ENCODE measurements around the gene ASPSCR1. TPM values are rescaled to one million over a fixed set of nuclear protein-coding genes. Genes with fewer than 3 reads are reported as not detected.

Gene ASPSCR1
- total and polyA plus RNA-seq, 2 of the 13 experiments (the other 11 are each of a cell fraction or from before 2014, with no cell fraction given) = 274 to 314 TPM

DNA sequence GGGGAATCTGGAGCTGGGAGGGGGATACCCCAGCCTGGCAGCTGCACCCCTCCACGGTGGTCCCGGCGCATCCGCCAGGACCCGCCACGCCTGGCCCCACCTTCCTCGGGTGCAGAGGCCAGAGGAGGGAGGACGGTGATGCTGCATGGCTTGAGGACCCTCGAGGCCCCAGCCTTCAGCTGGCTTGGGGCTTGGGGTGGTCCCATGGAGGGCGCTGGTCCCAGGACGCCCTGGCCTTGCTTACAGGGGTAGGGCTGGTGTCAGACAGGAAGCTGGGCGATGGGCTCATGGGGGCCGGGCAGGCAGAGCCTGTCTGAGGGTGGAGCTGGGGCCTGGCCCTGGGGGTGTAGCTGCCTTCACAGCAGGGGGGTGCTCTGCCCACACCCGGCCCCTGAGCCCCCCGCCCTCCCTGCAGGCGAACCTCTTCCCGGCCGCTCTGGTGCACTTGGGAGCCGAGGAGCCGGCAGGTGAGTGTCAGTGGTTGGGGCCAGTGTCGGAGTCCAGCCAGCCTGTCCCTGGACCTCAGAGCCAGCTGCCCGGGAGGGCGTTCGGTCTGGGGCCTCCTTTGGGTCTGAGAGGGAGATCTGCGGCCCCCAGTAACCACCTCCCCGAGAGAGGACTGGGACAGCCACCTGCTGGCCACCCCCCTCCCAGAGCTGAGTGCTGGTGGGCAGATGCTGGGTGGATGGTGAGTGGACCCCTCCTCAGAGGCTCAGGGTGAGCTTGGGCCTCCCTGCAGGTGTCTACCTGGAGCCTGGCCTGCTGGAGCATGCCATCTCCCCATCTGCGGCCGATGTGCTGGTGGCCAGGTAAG lies 38.8 kb downstream of the ASPSCR1 start (continued):
- TF ChIP-seq, protein P1, sequence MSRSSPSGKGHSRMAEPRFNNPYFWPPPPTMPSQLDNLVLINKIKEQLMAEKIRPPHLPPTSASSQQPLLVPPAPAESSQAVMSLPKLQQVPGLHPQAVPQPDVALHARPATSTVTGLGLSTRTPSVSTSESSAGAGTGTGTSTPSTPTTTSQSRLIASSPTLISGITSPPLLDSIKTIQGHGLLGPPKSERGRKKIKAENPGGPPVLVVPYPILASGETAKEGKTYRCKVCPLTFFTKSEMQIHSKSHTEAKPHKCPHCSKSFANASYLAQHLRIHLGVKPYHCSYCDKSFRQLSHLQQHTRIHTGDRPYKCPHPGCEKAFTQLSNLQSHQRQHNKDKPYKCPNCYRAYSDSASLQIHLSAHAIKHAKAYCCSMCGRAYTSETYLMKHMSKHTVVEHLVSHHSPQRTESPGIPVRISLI (CRISPR knock-in tag; IDR thresholded peaks at IDR 0.05; ENCODE audit: borderline replicate concordance) = no peak
- TF ChIP-seq, protein P2, sequence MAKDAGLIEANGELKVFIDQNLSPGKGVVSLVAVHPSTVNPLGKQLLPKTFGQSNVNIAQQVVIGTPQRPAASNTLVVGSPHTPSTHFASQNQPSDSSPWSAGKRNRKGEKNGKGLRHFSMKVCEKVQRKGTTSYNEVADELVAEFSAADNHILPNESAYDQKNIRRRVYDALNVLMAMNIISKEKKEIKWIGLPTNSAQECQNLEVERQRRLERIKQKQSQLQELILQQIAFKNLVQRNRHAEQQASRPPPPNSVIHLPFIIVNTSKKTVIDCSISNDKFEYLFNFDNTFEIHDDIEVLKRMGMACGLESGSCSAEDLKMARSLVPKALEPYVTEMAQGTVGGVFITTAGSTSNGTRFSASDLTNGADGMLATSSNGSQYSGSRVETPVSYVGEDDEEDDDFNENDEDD (CRISPR knock-in tag; IDR thresholded peaks at IDR 0.05; ENCODE audit: borderline replicate concordance) = 0 out of 2 replicates have a peak, but pooled peaks have one; percentile 2
- TF ChIP-seq PCBP2 (optimal IDR thresholded peaks at IDR 0.05; ENCODE audit: low read depth, low read length, poor library complexity, severe bottlenecking) (no peak), ZSCAN20 (CRISPR knock-in tag; IDR thresholded peaks at IDR 0.05; ENCODE audit: borderline replicate concordance) (no peak), HNRNPK (IDR thresholded peaks at IDR 0.05; ENCODE audit: low read depth, low read length, poor library complexity, severe bottlenecking) (peak; percentile 9), ELF3 (CRISPR knock-in tag; IDR thresholded peaks at IDR 0.05) (no peak), ZFP36 (IDR thresholded peaks at IDR 0.05; ENCODE audit: borderline replicate concordance, low read depth, low read length, partially characterized antibody) (no peak), ZBTB2 (CRISPR knock-in tag; IDR thresholded peaks at IDR 0.05; ENCODE audit: low read depth) (no peak), HOXA7 (CRISPR knock-in tag; IDR thresholded peaks at IDR 0.05) (no peak)
- TF ChIP-seq, protein P3, sequence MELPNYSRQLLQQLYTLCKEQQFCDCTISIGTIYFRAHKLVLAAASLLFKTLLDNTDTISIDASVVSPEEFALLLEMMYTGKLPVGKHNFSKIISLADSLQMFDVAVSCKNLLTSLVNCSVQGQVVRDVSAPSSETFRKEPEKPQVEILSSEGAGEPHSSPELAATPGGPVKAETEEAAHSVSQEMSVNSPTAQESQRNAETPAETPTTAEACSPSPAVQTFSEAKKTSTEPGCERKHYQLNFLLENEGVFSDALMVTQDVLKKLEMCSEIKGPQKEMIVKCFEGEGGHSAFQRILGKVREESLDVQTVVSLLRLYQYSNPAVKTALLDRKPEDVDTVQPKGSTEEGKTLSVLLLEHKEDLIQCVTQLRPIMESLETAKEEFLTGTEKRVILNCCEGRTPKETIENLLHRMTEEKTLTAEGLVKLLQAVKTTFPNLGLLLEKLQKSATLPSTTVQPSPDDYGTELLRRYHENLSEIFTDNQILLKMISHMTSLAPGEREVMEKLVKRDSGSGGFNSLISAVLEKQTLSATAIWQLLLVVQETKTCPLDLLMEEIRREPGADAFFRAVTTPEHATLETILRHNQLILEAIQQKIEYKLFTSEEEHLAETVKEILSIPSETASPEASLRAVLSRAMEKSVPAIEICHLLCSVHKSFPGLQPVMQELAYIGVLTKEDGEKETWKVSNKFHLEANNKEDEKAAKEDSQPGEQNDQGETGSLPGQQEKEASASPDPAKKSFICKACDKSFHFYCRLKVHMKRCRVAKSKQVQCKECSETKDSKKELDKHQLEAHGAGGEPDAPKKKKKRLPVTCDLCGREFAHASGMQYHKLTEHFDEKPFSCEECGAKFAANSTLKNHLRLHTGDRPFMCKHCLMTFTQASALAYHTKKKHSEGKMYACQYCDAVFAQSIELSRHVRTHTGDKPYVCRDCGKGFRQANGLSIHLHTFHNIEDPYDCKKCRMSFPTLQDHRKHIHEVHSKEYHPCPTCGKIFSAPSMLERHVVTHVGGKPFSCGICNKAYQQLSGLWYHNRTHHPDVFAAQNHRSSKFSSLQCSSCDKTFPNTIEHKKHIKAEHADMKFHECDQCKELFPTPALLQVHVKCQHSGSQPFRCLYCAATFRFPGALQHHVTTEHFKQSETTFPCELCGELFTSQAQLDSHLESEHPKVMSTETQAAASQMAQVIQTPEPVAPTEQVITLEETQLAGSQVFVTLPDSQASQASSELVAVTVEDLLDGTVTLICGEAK (IDR thresholded peaks at IDR 0.05) = no peak
- TF ChIP-seq, protein P3 (CRISPR knock-in tag; IDR thresholded peaks at IDR 0.05) = 0 out of 2 replicates have a peak, but pooled peaks have one; percentile 0
- TF ChIP-seq, protein P4, sequence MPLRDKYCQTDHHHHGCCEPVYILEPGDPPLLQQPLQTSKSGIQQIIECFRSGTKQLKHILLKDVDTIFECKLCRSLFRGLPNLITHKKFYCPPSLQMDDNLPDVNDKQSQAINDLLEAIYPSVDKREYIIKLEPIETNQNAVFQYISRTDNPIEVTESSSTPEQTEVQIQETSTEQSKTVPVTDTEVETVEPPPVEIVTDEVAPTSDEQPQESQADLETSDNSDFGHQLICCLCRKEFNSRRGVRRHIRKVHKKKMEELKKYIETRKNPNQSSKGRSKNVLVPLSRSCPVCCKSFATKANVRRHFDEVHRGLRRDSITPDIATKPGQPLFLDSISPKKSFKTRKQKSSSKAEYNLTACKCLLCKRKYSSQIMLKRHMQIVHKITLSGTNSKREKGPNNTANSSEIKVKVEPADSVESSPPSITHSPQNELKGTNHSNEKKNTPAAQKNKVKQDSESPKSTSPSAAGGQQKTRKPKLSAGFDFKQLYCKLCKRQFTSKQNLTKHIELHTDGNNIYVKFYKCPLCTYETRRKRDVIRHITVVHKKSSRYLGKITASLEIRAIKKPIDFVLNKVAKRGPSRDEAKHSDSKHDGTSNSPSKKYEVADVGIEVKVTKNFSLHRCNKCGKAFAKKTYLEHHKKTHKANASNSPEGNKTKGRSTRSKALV (CRISPR knock-in tag; IDR thresholded peaks at IDR 0.05) = no peak
